Measurements from ENCODE around the gene HOXB4. TPM values are rescaled to one million over a fixed set of nuclear protein-coding genes. Genes with fewer than 3 reads are reported as not detected.
A peak's percentile ranks its signal among the peaks of the same experiment; 100 is the strongest.

Gene HOXB4
- total RNA-seq, 2 experiments from 2014 or later = 6.2 to 7.0 TPM

DNA sequence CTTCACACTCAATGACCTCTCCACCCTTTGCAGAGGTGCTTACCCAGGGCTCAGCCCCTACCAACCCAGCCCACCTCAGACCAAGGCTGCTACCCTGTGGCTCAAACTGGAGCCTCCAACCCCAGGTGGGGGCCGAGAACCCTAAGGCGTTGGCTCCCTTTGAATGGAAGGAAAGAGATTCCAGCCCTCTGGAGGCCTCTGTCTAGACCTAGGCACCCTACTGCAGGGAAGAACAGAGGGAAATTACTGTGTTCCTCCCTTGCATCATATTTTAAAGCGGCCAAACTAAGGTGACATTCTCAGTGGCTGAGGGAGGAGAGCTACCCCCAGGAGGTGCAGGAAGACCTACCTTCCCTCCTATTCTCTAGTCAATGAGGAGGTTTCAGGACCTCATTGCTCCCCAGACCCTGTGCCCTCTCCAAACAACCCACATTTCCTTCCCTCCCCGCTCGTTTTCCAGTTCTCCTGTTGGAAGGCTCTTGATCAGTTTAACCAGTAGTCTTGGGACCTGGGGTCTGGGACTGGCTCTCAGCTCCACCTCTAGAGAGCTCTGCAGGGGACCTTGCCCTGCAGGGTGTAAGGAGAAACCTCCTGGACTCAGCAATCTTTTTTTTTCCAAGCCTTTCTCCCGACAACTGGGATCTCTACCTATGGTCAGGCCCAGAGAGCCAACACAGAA lies 42.5 kb upstream of the HOXB4 start:
- ChIA-PET POLR2A (no interaction called here), CTCF (interaction anchor here (1.2 to 4.1 kb wide), 5 partner anchors 8 to 27 kb away, joined by 3 to 27 read pairs (median 9); partner anchors contain the start of gene HOXB5)
- Mint-ChIP-seq H3K36me3 (ENCODE audit: low read depth) (peaks cover 2% of the 10 kb centered on the region), H3K27me3 (peaks cover 93% of the 10 kb centered on the region), H3K4me1 (peaks cover 25% of the 10 kb centered on the region), H3K4me3 (no peak overlapping the region), H3K27ac (no peak overlapping the region), H3K9me3 (no peaks in the 10 kb centered on the region)
- no peak for DNase-seq

- Mint-ChIP-seq H3K9me3 (no peaks in the 10 kb centered on the region), H3K4me3 (no peak overlapping the region), H3K27me3 (peaks cover 94% of the 10 kb centered on the region), H3K36me3 (ENCODE audit: low read depth) (peaks cover 2% of the 10 kb centered on the region), H3K4me1 (peaks cover 24% of the 10 kb centered on the region), H3K27ac (no peak overlapping the region)
- CTCF ChIA-PET = interaction anchor here (2.0 to 4.1 kb wide), 2 partner anchors 18 to 27 kb away, joined by 6 to 14 read pairs; partner anchors contain the start of gene HOXB5
- POLR2A ChIA-PET = interaction anchor here (1.7 kb wide), 1 partner anchor 572 kb away, joined by 7 read pairs; the partner anchor contains the start of gene NFE2L1
- DNase-seq = no peak
These were observed 41.8 kb upstream of the HOXB4 start for GRCh38 chr17:48619826-48620449.

GRCh38 chr17:48618256-48618896 lies 40.2 kb upstream of the HOXB4 start:
- DNase-seq = peak; percentile 84
- ChIA-PET CTCF (interaction anchor here (0.6 to 4.1 kb wide), 24 partner anchors 9 to 592 kb away, joined by 3 to 14 read pairs (median 4); partner anchors contain the start of gene HOXB5), POLR2A (interaction anchor here (0.8 to 1.7 kb wide), 4 partner anchors 10 to 570 kb away, joined by 4 to 7 read pairs (median 4); partner anchors contain the start of genes HOXB5 and NFE2L1)
- H3K27me3 Mint-ChIP-seq = peaks cover 93% of the 10 kb centered on the region
- peaks cover 32% of the 10 kb centered on the region for H3K4me1 Mint-ChIP-seq
- peaks cover 2% of the 10 kb centered on the region for H3K36me3 Mint-ChIP-seq (ENCODE audit: low read depth)
- no peaks in the 10 kb centered on the region for H3K9me3 Mint-ChIP-seq
- no peak overlapping the region for H3K4me3 Mint-ChIP-seq
- no peak overlapping the region for H3K27ac Mint-ChIP-seq

DNA sequence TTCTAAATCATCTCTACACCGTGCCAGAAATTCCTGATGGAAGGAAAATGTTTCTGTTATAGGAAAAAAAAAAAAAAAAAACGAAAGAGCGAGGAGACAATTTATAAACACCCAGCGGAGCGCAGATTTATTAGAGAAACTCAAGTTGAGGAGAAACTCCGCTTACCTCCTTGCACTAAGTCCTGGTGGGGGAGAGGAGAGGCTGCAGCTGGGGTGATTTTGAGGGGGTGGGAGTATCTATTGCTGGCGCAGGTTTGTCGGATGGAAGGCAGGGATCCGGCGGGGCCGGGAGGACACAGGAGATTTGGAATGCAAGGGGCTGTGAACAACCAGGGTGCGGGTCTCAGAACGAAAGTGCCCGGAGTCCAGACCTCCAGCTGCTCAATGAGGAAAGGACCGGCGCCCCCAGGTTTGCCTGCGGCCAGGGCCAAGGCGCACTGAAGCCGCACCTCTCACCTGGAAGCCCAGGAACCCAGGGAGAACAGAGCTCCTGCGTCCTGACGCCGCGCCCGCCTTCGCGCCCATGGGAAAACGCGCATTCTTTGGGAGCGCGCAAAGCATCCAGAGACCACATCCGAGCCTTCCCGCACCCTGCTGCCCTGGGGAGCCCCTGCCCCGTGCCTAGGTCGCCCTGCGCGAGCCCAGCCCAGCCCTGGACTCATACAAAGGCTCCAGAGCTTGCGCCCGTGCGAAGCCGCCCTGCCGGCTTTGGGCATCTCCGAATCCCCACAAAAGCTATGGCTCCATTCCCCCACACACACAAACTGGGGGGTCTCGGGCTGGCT lies 39.5 kb upstream of the HOXB4 start:
- DNase-seq = no peak
- Mint-ChIP-seq H3K4me1 (peaks cover 36% of the 10 kb centered on the region), H3K27me3 (peaks cover 90% of the 10 kb centered on the region), H3K9me3 (no peaks in the 10 kb centered on the region), H3K4me3 (no peak overlapping the region), H3K27ac (no peak overlapping the region), H3K36me3 (ENCODE audit: low read depth) (peaks cover 2% of the 10 kb centered on the region)
- POLR2A ChIA-PET = interaction anchor here (0.8 to 1.7 kb wide), 3 partner anchors 9 to 569 kb away, joined by 4 to 7 read pairs (median 5); partner anchors contain the start of genes HOXB5 and NFE2L1
- CTCF ChIA-PET = interaction anchor here (0.8 to 4.1 kb wide), 16 partner anchors 8 to 571 kb away, joined by 3 to 14 read pairs (median 4); partner anchors contain the start of gene HOXB5

DNA sequence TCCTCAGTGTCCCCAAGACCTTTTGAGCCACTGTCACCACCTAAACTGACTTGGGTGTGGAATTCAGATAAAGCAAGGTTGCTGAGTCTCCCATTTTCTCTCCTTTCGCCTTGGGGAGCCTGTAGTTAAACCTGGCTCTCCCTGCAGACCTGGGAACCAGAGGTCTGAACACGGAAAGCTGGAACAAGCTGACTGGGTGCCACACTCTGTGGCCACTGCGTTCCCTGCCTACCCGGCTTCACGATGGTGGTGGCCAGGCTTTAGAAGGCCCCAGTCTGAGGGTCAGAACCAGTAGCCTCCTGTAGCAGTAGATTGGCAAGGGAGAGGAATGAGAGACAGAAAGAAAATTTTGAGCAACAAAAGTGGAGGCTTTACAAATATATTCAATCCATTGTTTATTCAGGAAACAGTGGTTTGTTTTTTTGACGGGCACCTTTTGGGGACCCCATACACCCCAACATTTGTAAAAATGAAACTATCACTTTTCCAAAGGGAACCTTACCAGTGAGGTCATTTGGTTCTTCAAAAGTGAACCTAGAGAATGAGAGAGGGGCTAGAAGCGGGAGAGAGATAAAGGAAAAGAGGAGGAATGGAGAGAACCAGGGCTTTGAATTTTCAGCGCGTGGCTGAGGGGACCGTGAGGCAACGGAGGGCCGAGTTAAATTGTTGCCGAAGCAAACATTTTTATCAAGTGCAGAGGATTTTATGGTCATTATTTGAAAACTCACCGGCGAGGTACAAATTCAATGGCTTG lies 38.7 kb upstream of the HOXB4 start:
- no peaks in the 10 kb centered on the region for H3K9me3 Mint-ChIP-seq
- no peak overlapping the region for H3K27ac Mint-ChIP-seq
- peaks cover 6% of the 10 kb centered on the region for H3K36me3 Mint-ChIP-seq (ENCODE audit: low read depth)
- H3K4me3 Mint-ChIP-seq = no peak overlapping the region
- DNase-seq = no peak
- ChIA-PET CTCF (interaction anchor here (0.7 to 4.1 kb wide), 7 partner anchors 7 to 536 kb away, joined by 3 to 14 read pairs (median 5); partner anchors contain the start of gene HOXB5), POLR2A (interaction anchor here (1.1 to 1.2 kb wide), 2 partner anchors 10 to 20 kb away, joined by 3 to 5 read pairs; no protein-coding TSS in a partner anchor)
- peaks cover 89% of the 10 kb centered on the region for H3K27me3 Mint-ChIP-seq
- H3K4me1 Mint-ChIP-seq = peaks cover 42% of the 10 kb centered on the region

DNA sequence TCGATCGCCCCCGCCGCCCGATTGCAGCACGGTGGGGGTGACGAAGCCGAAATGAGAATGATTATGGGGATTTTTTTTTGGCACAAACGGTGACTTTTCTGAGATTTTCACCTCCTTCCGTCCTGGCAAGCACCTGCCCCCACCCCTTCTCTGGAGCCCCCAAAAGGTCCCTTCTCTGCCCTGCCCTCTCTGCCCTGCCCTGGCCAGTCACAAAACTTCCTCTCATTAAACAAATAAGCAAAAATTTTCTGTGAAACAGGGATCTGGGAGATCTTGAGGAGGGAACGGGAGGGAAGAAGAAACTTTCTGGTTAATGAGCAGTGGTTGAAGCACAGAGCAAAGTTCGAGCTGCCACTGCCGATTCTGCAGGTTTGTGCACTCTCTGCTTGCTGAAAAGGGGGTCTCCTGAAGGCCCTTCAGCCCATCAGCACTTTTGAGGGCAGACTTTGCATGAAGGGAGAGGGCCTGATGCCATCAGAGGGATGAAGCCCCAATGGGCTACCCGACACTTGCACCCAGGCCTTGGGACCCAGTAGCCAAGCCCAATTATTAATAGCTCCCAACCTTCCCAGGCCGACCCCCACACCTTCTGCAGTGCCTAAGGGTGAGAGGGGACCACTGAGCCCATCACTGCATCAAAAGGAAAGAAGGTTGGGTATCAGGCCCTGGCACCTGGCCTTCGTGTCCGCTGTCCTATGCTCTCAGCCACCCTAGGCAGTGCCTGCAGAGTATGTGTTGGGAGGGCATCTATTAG lies 38.0 kb upstream of the HOXB4 start:
- H3K9me3 Mint-ChIP-seq = no peaks in the 10 kb centered on the region

GRCh38 chr17:48615047-48615962 lies 37.2 kb upstream of the HOXB4 start, which contains the start of gene HOXB8:
HOXB8 (minus strand) TSS chr17:48615292; CDS start chr17:48614704, 588 bp downstream.
- no peak for DNase-seq
- H3K27me3 Mint-ChIP-seq = peaks cover 84% of the 10 kb centered on the region
- H3K36me3 Mint-ChIP-seq (ENCODE audit: low read depth) = peaks cover 9% of the 10 kb centered on the region
- H3K4me3 Mint-ChIP-seq = peak within 1 kb of the TSS; percentile 35
- peaks cover 54% of the 10 kb centered on the region for H3K4me1 Mint-ChIP-seq
- no peaks in the 10 kb centered on the region for H3K9me3 Mint-ChIP-seq
- POLR2A ChIA-PET = interaction anchor here (0.8 to 1.4 kb wide), 5 partner anchors 8 to 22 kb away, joined by 3 to 5 read pairs (median 3); no protein-coding TSS in a partner anchor
- peak within 1 kb of the TSS; percentile 62 for H3K27ac Mint-ChIP-seq
- CTCF ChIA-PET = interaction anchor here (0.8 to 1.3 kb wide), 7 partner anchors 21 to 353 kb away, joined by 3 to 5 read pairs (median 3); partner anchors contain the start of genes HOXB5 and PRAC2

More for the DNA sequence above, 38.0 kb upstream of the HOXB4 start:
- Mint-ChIP-seq H3K36me3 (ENCODE audit: low read depth) (peaks cover 6% of the 10 kb centered on the region), H3K4me3 (peak overlapping the region; percentile 10), H3K27ac (peak overlapping the region; percentile 62), H3K4me1 (peaks cover 49% of the 10 kb centered on the region), H3K27me3 (peaks cover 89% of the 10 kb centered on the region)
- no peak for DNase-seq
- ChIA-PET POLR2A (interaction anchor here (0.8 to 1.2 kb wide), 3 partner anchors 9 to 21 kb away, joined by 3 to 5 read pairs (median 3); no protein-coding TSS in a partner anchor), CTCF (interaction anchor here (0.7 to 1.2 kb wide), 5 partner anchors 9 to 347 kb away, joined by 3 to 5 read pairs (median 3); partner anchors contain the start of gene HOXB5)

GRCh38 chr17:48613862-48614694 lies 35.9 kb upstream of the HOXB4 start:
- DNase-seq = no peak
- peaks cover 54% of the 10 kb centered on the region for H3K4me1 Mint-ChIP-seq
- ChIA-PET CTCF (interaction anchor here (0.6 to 2.4 kb wide), 10 partner anchors 8 to 587 kb away, joined by 3 to 9 read pairs (median 4); partner anchors contain the start of genes HOXB5, HOXB9 and PRAC2), POLR2A (interaction anchor here (0.8 to 1.9 kb wide), 4 partner anchors 11 to 110 kb away, joined by 3 to 7 read pairs (median 4); partner anchors contain the start of gene HOXB5)
- H3K4me3 Mint-ChIP-seq = peak overlapping the region; percentile 35
- H3K27ac Mint-ChIP-seq = no peak overlapping the region
- H3K36me3 Mint-ChIP-seq (ENCODE audit: low read depth) = peaks cover 9% of the 10 kb centered on the region
- H3K9me3 Mint-ChIP-seq = no peaks in the 10 kb centered on the region
- peaks cover 80% of the 10 kb centered on the region for H3K27me3 Mint-ChIP-seq

All from activated CD4-positive, alpha-beta memory T cell treated with anti-CD3 and anti-CD28 coated beads, Interleukin-2, amount 10 ng/mL, durations not matched to agents 7 days and 5 days (primary cell).